CD4-positive, CD25-positive, alpha-beta regulatory T cell (primary cell): ENCODE measurements around the gene ITPKB. TPM values are rescaled to one million over a fixed set of nuclear protein-coding genes. Genes with fewer than 3 reads are reported as not detected.

Experiments used
- ATAC-seq, 2 donors: fragments of 150-1000 bp; cut with Tn5 transposase; one replicate each; pipeline ENCODE4 v1.10.0; 2021; ENCODE audit warnings: low read depth in 2 of 2, moderate number of reproducible peaks in 2 of 2, moderate library complexity in 1 of 2
- DNase-seq, 3 donors: peaks; one replicate each; pipeline versions ENCODE4 v3.0.0 to v3.0.0-alpha.2; 2012 to 2022; ENCODE audit warnings: mixed read lengths in 1 of 3
- H3K27ac ChIP-seq: one replicate; pipeline ENCODE4 v1.7.0; 2013; ENCODE audit warnings: mild to moderate bottlenecking, low read length; ENCODE audit not compliant: insufficient read depth, poor library complexity, severe bottlenecking
- H3K27me3 ChIP-seq: one replicate; pipeline ENCODE4 v1.7.0; 2013; ENCODE audit warnings: low read length; ENCODE audit not compliant: control insufficient read depth, insufficient read depth
- H3K36me3 ChIP-seq: one replicate; pipeline ENCODE4 v1.7.0; 2013; ENCODE audit warnings: mild to moderate bottlenecking, low read length, moderate library complexity; ENCODE audit not compliant: control insufficient read depth, insufficient read depth
- H3K4me1 ChIP-seq: 2 replicates; pipeline ENCODE4 v1.7.0; 2013; ENCODE audit warnings: mild to moderate bottlenecking, low read length; ENCODE audit not compliant: insufficient read depth, control insufficient read depth, poor library complexity, severe bottlenecking
- H3K4me3 ChIP-seq: one replicate; pipeline ENCODE4 v1.7.0; 2013; ENCODE audit warnings: low read depth, mild to moderate bottlenecking, low read length, moderate library complexity
- H3K9me3 ChIP-seq, 2 experiments: 1 replicate in 1 of 2; 2 replicates in 1 of 2; pipeline ENCODE4 v1.7.0; 2013; ENCODE audit warnings: low read length in 2 of 2, mild to moderate bottlenecking in 1 of 2, moderate library complexity in 1 of 2; ENCODE audit not compliant: control insufficient read depth in 2 of 2
- H3K27ac Mint-ChIP-seq, 3 donors: one replicate each; pipeline ENCODE4 v1.8.0; 2020 to 2022; ENCODE audit warnings: mild to moderate bottlenecking in 3 of 3, mixed read lengths in 3 of 3, moderate library complexity in 2 of 3
- H3K27me3 Mint-ChIP-seq: one replicate; pipeline ENCODE4 v1.8.0; 2022; ENCODE audit warnings: mild to moderate bottlenecking, mixed read lengths
- H3K36me3 Mint-ChIP-seq: one replicate; pipeline ENCODE4 v1.8.0; 2020; ENCODE audit warnings: mixed read lengths
- H3K4me1 Mint-ChIP-seq, 4 donors: one replicate each; pipeline ENCODE4 v1.8.0; 2020 to 2022; ENCODE audit warnings: mixed read lengths in 4 of 4, mild to moderate bottlenecking in 1 of 4
- H3K4me3 Mint-ChIP-seq, 4 donors: one replicate each; pipeline ENCODE4 v1.8.0; 2020 to 2022; ENCODE audit warnings: mild to moderate bottlenecking in 4 of 4, mixed read lengths in 4 of 4, moderate library complexity in 3 of 4
- H3K9me3 Mint-ChIP-seq, 7 donors: one replicate each; pipeline ENCODE4 v1.8.0; 2020 to 2022; ENCODE audit warnings: mixed read lengths in 7 of 7, mild to moderate bottlenecking in 3 of 7, moderate library complexity in 2 of 7
- polyA plus RNA-seq, 4 donors: library from polyadenylated mRNA; unstranded; fragments of 300-500 nt; fragmentation: Illumina TruSeq; gene quantifications; one replicate each; pipeline ENCODE4 v1.2.3, GENCODE V29; 2021
- total RNA-seq: library from RNA; stranded (reverse); gene quantifications from one replicate; pipeline ENCODE4 v1.2.3, GENCODE V29; 2022

The ITPKB gene
- total and polyA plus RNA-seq, 5 donors from 2014 or later, result 38.5 to 216 (median 48.0) TPM

DNA sequence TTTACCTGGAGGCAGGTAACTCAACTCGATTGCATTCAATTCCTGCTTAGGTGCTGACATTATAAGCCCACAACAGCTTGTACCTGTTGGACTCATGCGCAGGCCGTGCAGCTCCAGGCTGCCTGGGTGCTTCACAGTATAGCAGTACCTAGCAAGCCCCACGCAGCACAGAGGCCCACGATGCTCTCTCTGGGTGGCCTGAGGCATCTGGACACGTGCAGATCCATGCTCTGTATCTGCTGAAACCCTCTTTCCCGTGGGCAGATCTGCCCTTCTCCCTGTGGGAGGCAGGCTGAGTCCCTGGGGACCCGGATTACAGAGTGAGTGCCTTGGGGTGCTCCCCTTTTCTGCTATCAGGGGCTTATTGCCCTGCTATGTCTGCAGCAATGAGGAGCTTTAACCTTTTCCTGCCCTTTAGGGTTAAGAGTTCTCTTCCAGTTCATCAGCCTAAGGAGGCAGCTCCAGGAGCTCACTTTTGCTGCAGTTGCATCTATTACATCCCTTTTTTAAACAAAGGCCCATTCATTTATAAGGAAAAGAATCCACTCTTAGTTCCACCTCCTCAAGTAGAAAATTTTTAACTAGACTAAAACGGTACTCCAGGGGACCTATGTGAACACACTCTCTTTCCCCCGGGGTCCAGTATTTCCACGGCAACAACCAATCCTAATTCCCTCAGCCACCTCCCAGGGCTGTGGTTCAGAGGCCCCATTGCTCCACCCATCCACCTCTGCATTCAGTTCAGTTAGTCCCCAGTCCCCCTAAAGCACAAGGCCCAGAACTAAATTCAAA, 19.3 kb downstream of the ITPKB start:
- Mint-ChIP-seq H3K36me3 (peaks cover 36% of the 10 kb centered on the region), H3K4me1 (peaks cover 46 to 94% (median 64%) of the 10 kb centered on the region in 4 donors), H3K9me3 (no peaks in the 10 kb centered on the region), H3K27me3 (peaks cover 4% of the 10 kb centered on the region), H3K27ac (peak overlapping the region; percentile 78 to 98 (median 85)), H3K4me3 (peak overlapping the region; percentile 46 to 84 (median 68))
- DNase-seq (no peak), ATAC-seq (no peak)
- Histone ChIP-seq H3K4me3 (no peak overlapping the region), H3K36me3 (peaks cover 39% of the 10 kb centered on the region), H3K27me3 (no peaks in the 10 kb centered on the region), H3K9me3 (no peaks in the 10 kb centered on the region), H3K4me1 (peaks cover 86% of the 10 kb centered on the region), H3K27ac (peak overlapping the region; percentile 50)

DNA sequence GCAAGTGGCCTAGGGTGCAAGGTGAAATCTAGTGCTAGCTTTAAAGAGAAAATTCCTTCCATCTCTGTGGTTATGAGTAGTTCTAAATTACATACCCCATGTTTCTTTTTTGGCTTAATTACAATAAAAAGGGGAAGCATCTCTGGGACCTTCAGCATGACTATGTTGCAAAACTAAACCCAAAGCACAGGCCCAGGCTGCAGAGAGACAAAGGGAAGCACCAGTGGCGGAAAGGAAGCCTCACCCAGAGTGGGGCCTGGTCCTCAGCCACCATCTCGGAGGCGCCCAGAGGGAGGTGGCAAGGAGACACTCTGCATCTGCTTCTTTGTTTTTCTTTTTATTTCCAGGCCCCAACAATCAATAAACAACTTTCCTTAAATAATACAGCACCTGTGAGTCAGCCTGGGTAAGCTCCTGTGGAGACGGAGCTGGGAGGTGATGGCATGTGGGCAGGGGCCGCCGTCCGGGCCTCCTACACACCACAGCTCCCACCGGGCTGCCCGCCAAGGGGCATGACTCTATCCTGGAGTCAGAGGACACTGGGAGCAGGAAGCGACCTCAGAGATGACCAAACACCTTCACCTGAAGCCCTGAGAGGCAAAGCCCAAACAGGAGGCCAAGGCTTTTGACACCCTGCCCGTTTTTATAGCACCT, 21.7 kb downstream of the ITPKB start:
- DNase-seq (peak in 1 of 3 donors; percentile 48), ATAC-seq (peak; percentile 51 to 68)
- H3K4me1 Mint-ChIP-seq, result peaks cover 47 to 94% (median 65%) of the 10 kb centered on the region in 4 donors
- peak overlapping the region; percentile 75 to 95 (median 85) for H3K27ac Mint-ChIP-seq
- peak overlapping the region; percentile 55 for H3K27ac ChIP-seq
- H3K9me3 Mint-ChIP-seq, result peaks cover 0 to 5% (median 0%) of the 10 kb centered on the region in 7 donors
- peaks cover 30% of the 10 kb centered on the region for H3K36me3 ChIP-seq
- H3K27me3 Mint-ChIP-seq, result peaks cover 4% of the 10 kb centered on the region
- H3K36me3 Mint-ChIP-seq, result peaks cover 30% of the 10 kb centered on the region
- H3K4me3 ChIP-seq, result peak overlapping the region; percentile 2
- no peaks in the 10 kb centered on the region for H3K9me3 ChIP-seq
- peak overlapping the region; percentile 33 to 73 (median 62) for H3K4me3 Mint-ChIP-seq
- peaks cover 80% of the 10 kb centered on the region for H3K4me1 ChIP-seq
- no peaks in the 10 kb centered on the region for H3K27me3 ChIP-seq

- Histone ChIP-seq H3K27me3 (no peaks in the 10 kb centered on the region), H3K4me3 (peak overlapping the region; percentile 17), H3K36me3 (peaks cover 23% of the 10 kb centered on the region), H3K9me3 (no peaks in the 10 kb centered on the region), H3K27ac (peak overlapping the region; percentile 55), H3K4me1 (peaks cover 81% of the 10 kb centered on the region)
- H3K9me3 Mint-ChIP-seq, result peaks cover 0 to 5% (median 0%) of the 10 kb centered on the region in 7 donors
- H3K4me3 Mint-ChIP-seq, result peak overlapping the region in 3 of 4 donors; percentile 33 to 73 (median 68)
- peaks cover 30% of the 10 kb centered on the region for H3K36me3 Mint-ChIP-seq
- DNase-seq (no peak), ATAC-seq (no peak)
- peak overlapping the region; percentile 75 to 95 (median 85) for H3K27ac Mint-ChIP-seq
- H3K27me3 Mint-ChIP-seq, result peaks cover 4% of the 10 kb centered on the region
- peaks cover 51 to 94% (median 67%) of the 10 kb centered on the region in 4 donors for H3K4me1 Mint-ChIP-seq
Measured at GRCh38 chr1:226716577-226716976, 22.5 kb downstream of the ITPKB start.

GRCh38 chr1:226714148-226714547, 24.9 kb downstream of the ITPKB start:
- Mint-ChIP-seq H3K4me1 (peaks cover 59 to 98% (median 75%) of the 10 kb centered on the region in 4 donors), H3K36me3 (peaks cover 34% of the 10 kb centered on the region), H3K27ac (peak overlapping the region; percentile 94 to 98 (median 97)), H3K9me3 (peaks cover 0 to 5% (median 0%) of the 10 kb centered on the region in 7 donors), H3K4me3 (peak overlapping the region in 2 of 4 donors; percentile 63 to 85), H3K27me3 (peaks cover 11% of the 10 kb centered on the region)
- no peak for ATAC-seq
- Histone ChIP-seq H3K27ac (peak overlapping the region; percentile 73), H3K27me3 (no peaks in the 10 kb centered on the region), H3K4me1 (peaks cover 84% of the 10 kb centered on the region), H3K36me3 (peaks cover 16% of the 10 kb centered on the region), H3K4me3 (peak overlapping the region; percentile 9), H3K9me3 (no peaks in the 10 kb centered on the region)
- DNase-seq, result no peak

GRCh38 chr1:226712742-226713419, 26.2 kb downstream of the ITPKB start:
- H3K9me3 Mint-ChIP-seq, result peaks cover 0 to 5% (median 0%) of the 10 kb centered on the region in 7 donors
- H3K27me3 Mint-ChIP-seq, result peaks cover 7% of the 10 kb centered on the region
- H3K27ac Mint-ChIP-seq, result peak overlapping the region; percentile 94 to 99 (median 97)
- Histone ChIP-seq H3K4me1 (peaks cover 87% of the 10 kb centered on the region), H3K36me3 (peaks cover 10% of the 10 kb centered on the region), H3K4me3 (peak overlapping the region; percentile 76), H3K27me3 (no peaks in the 10 kb centered on the region), H3K27ac (peak overlapping the region; percentile 73), H3K9me3 (no peaks in the 10 kb centered on the region)
- H3K4me1 Mint-ChIP-seq, result peaks cover 58 to 99% (median 80%) of the 10 kb centered on the region in 4 donors
- ATAC-seq, result no peak
- H3K4me3 Mint-ChIP-seq, result peak overlapping the region; percentile 85 to 88 (median 86)
- no peak for DNase-seq
- peaks cover 33% of the 10 kb centered on the region for H3K36me3 Mint-ChIP-seq

DNA sequence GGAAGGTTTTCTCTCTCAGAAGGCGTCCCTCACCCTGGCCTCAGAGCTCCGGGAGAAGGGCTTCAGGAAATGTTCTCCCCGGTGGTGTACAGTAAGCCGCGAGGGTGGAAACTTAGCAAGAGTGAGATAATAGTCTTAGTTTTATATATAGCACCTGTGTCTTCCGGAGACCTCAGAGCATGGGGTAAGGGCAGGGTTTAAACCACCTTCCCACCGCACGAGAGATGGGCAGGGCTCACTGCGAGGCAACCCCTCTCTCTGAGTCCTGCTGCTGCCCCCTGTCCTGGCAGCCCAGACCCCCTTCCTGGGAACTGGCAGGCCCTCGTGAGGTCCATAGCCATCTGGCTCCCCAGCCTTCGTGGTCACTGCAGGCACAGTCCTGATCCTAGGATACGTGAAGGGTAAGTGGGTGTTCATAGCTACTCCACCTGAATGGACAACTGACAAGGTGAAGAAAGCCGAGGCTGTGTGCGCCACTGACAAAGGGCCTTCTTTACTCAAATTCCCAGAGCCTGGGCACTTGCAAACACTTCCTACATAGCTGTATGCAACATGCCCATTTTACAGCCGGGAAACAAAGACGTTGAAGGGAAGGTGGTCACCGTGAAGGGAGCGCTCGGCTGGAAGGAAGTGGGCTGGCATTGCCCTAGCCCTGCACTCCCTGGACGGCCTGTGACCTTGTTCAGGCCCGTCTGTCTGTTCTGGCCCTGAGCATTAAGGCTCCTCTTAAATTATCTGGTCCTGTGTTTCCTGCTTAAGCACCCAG, 26.9 kb downstream of the ITPKB start:
- peak overlapping the region; percentile 76 for H3K4me3 ChIP-seq
- H3K9me3 Mint-ChIP-seq, result peaks cover 0 to 5% (median 0%) of the 10 kb centered on the region in 7 donors
- H3K27me3 Mint-ChIP-seq, result peaks cover 7% of the 10 kb centered on the region

More for the DNA sequence above, 26.9 kb downstream of the ITPKB start:
- H3K4me1 ChIP-seq, result peaks cover 85% of the 10 kb centered on the region
- Mint-ChIP-seq H3K4me1 (peaks cover 54 to 99% (median 82%) of the 10 kb centered on the region in 4 donors), H3K36me3 (peaks cover 33% of the 10 kb centered on the region), H3K27ac (peak overlapping the region; percentile 94 to 99 (median 97)), H3K4me3 (peak overlapping the region; percentile 85 to 88 (median 86))
- peak overlapping the region; percentile 73 for H3K27ac ChIP-seq
- ATAC-seq (peak; percentile 72 to 76), DNase-seq (peak; percentile 32 to 80 (median 65))
- H3K36me3 ChIP-seq, result peaks cover 17% of the 10 kb centered on the region
- H3K9me3 ChIP-seq, result no peaks in the 10 kb centered on the region
- H3K27me3 ChIP-seq, result no peaks in the 10 kb centered on the region
